ENCODE results near the gene P2RX3.
A peak's percentile ranks its signal among the peaks of the same experiment; 100 is the strongest.

- TF ChIP-seq, protein P1, sequence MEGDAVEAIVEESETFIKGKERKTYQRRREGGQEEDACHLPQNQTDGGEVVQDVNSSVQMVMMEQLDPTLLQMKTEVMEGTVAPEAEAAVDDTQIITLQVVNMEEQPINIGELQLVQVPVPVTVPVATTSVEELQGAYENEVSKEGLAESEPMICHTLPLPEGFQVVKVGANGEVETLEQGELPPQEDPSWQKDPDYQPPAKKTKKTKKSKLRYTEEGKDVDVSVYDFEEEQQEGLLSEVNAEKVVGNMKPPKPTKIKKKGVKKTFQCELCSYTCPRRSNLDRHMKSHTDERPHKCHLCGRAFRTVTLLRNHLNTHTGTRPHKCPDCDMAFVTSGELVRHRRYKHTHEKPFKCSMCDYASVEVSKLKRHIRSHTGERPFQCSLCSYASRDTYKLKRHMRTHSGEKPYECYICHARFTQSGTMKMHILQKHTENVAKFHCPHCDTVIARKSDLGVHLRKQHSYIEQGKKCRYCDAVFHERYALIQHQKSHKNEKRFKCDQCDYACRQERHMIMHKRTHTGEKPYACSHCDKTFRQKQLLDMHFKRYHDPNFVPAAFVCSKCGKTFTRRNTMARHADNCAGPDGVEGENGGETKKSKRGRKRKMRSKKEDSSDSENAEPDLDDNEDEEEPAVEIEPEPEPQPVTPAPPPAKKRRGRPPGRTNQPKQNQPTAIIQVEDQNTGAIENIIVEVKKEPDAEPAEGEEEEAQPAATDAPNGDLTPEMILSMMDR (conservative IDR thresholded peaks at IDR 0.05; ENCODE audit: low read length), result peak; percentile 53
- no peak for TF ChIP-seq EZH2phosphoT487 (IDR thresholded peaks at IDR 0.05; ENCODE audit: borderline replicate concordance, low read depth, low read length)
These were observed 2.0 kb downstream of the P2RX3 start for GRCh38 chr11:57340039-57340615.
